HG03066 (cell line): ENCODE measurements around the gene C5orf22.
"Not testable (repeated sequence)": the region's sequence is repeated elsewhere in the genome, so short reads cannot be mapped to it uniquely, and the experiment has no call there.

Experiments
- ATAC-seq: cut with Tn5 transposase; IDR thresholded peaks from one replicate; pipeline ENCODE4 v1.9.1; 2021; ENCODE audit warnings: low read depth; ENCODE audit not compliant: unreplicated experiment

The C5orf22 gene

GRCh38 chr5:31598640-31599611 is 66.8 kb downstream of the C5orf22 start:
- ATAC-seq, result no peak

DNA sequence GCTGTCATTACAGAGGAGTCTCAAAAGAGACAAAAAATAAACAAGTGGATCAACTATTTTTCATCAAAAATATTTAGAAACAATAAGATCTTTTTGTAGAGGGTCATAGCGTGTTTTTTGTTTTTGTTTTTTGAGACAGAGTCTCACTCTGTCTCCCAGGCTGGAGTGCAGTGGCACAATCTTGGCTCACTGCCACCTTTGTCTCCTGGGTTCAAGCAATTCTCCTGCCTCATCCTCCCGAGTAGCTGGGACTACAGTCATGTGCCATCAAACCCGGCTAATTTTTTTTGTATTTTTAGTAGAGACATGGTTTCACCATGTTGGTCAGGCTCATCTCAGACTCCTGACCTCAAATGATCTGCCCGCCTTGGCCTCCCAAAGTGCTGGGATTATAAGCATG is 70.2 kb downstream of the C5orf22 start:
- not testable (repeated sequence) for ATAC-seq

DNA sequence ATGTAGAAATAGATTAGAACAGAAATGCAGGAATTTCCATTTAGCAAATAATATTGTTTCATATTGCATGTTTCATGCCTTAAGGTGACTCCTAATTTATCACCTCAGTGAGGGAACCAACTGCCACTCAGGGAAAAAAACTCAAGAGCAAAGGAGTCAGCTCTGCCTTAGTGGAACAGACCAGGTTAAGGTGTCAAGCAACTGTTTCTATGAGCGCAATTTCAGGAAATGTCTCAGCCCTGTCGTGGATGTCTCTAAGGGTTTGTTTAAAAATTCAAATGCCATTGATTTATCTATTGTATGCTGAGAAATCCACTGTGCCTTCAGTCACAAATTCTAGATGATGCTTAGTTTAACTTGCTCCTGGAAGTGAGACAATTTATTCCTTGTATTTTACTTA is 72.1 kb downstream of the C5orf22 start:
- no peak for ATAC-seq

DNA sequence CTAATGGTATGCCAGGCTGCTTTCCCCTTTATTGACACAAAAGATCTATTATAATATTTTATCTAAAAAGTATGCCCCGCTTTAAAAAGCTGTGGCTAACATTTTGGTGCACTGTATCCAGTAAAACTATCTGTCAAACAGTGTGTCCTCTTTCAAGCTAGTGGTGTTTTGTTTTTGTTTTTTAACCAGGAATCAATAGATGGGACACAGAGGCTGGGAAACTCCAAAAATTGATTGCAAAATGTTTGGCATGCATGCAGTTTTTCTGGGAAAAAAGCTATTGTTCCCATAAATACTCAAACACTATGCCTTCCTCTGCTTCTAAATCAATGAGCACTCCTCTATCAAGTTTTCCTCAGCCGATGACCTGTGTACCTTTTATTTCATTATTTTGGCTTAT is 72.5 kb downstream of the C5orf22 start:
- ATAC-seq, result no peak
